Gastroesophageal sphincter (tissue), 3 donors: ENCODE data around the gene TSACC.

ENCODE experiments used
- CTCF ChIP-seq, 4 experiments: fragments of 200-600 bp in 2 of 4; fragments of 450-650 bp in 2 of 4; sonication (generic) in 1 of 4; IDR thresholded peaks; one replicate each; pipeline ENCODE4 v1.5.1; 2017 to 2019; ENCODE audit warnings: antibody characterized with exemption in 4 of 4, mild to moderate bottlenecking in 2 of 4, moderate library complexity in 2 of 4
- POLR2A ChIP-seq, 2 donors: fragments of 450-650 bp; IDR thresholded peaks; one replicate each; pipeline ENCODE4 v1.6.1; 2017; ENCODE audit warnings: antibody characterized with exemption in 2 of 2, mild to moderate bottlenecking in 2 of 2, moderate library complexity in 1 of 2
- POLR2AphosphoS5 ChIP-seq: sonication (generic); formaldehyde crosslinking; IDR thresholded peaks from one replicate; pipeline ENCODE4 v1.6.1; 2017; ENCODE audit warnings: antibody characterized with exemption

GRCh38 chr1:156394835-156395461 lies 56.6 kb downstream of the TSACC start:
- TF ChIP-seq CTCF (IDR thresholded peaks at IDR 0.05) (no peak), POLR2AphosphoS5 (no peak), POLR2A (IDR thresholded peaks at IDR 0.05) (no peak)
